ENCODE measurements around the gene GALNT17.

GALNT17 gene

GRCh38 chr7:71184609-71185008 lies 52.7 kb downstream of the GALNT17 start:
- no peak overlapping the region for H3K4me3 ChIP-seq (ENCODE audit: control insufficient read depth, low read depth, low read length)
- TF ChIP-seq, protein P1, sequence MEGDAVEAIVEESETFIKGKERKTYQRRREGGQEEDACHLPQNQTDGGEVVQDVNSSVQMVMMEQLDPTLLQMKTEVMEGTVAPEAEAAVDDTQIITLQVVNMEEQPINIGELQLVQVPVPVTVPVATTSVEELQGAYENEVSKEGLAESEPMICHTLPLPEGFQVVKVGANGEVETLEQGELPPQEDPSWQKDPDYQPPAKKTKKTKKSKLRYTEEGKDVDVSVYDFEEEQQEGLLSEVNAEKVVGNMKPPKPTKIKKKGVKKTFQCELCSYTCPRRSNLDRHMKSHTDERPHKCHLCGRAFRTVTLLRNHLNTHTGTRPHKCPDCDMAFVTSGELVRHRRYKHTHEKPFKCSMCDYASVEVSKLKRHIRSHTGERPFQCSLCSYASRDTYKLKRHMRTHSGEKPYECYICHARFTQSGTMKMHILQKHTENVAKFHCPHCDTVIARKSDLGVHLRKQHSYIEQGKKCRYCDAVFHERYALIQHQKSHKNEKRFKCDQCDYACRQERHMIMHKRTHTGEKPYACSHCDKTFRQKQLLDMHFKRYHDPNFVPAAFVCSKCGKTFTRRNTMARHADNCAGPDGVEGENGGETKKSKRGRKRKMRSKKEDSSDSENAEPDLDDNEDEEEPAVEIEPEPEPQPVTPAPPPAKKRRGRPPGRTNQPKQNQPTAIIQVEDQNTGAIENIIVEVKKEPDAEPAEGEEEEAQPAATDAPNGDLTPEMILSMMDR (IDR thresholded peaks at IDR 0.05; ENCODE audit: control insufficient read depth, insufficient read depth, low read depth, low read length, missing control alignments), result no peak
- no peak for DNase-seq (ENCODE audit: low read depth)

DNA sequence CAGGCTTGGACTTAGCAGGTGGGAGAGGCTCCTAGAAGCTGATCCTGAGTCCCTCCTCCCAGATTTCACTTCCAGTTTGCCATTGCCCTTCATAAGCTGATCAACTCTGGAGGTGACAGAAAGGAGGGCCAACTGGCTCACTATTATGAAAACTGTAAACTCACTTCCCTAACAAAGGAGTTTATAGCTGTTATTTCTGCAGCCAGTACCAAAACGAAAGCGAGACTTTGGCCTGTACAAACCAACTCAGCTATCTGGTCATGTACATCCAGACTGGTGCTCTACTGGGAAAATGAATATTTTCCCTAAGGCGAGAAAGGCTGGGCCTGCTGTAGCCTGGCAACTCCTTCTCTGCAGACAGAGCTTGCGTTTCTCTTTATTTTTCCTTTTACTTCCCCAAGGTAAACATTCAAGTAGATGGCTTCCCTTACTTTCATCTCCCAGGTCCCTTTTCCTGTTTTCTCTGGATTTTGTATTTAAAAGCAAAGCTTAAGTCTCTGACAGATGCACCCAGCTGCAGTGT lies 54.7 kb downstream of the GALNT17 start:
- H3K4me3 ChIP-seq (ENCODE audit: control insufficient read depth, low read depth, low read length), result no peak overlapping the region
- no peak for DNase-seq (ENCODE audit: low read depth)
- TF ChIP-seq, protein P1 (IDR thresholded peaks at IDR 0.05; ENCODE audit: control insufficient read depth, insufficient read depth, low read depth, low read length, missing control alignments), result no peak

GRCh38 chr7:71191771-71192170 lies 59.8 kb downstream of the GALNT17 start:
- no peak for DNase-seq (ENCODE audit: low read depth)
- H3K4me3 ChIP-seq (ENCODE audit: control insufficient read depth, low read depth, low read length), result no peak overlapping the region
- TF ChIP-seq, protein P1 (IDR thresholded peaks at IDR 0.05; ENCODE audit: control insufficient read depth, insufficient read depth, low read depth, low read length, missing control alignments), result no peak

GRCh38 chr7:71193099-71193810 lies 61.3 kb downstream of the GALNT17 start:
- no peak for DNase-seq (ENCODE audit: low read depth)
- no peak overlapping the region for H3K4me3 ChIP-seq (ENCODE audit: control insufficient read depth, low read depth, low read length)
- TF ChIP-seq, protein P1 (IDR thresholded peaks at IDR 0.05; ENCODE audit: control insufficient read depth, insufficient read depth, low read depth, low read length, missing control alignments), result no peak

DNA sequence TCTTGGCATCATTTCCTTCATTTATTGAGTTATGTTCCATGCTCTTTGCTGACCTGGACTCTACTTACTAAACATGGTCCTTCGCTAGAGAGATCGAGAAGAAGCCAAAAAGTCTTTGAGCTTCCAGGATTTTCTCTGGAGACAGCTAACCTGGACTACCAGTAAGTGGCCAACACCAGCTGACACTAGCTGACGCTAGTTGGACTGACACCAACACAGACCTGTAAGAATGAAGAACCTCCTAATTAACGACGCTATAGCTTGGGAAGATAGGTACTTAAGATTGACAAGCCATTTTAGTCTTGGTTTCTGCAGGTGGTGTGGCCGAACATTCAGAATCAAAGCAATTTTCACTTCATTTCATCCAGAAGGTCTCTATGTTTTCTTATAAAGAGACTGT lies 66.4 kb downstream of the GALNT17 start:
- no peak for DNase-seq (ENCODE audit: low read depth)
- TF ChIP-seq, protein P1 (IDR thresholded peaks at IDR 0.05; ENCODE audit: control insufficient read depth, insufficient read depth, low read depth, low read length, missing control alignments), result no peak
- no peak overlapping the region for H3K4me3 ChIP-seq (ENCODE audit: control insufficient read depth, low read depth, low read length)

- TF ChIP-seq, protein P1 (IDR thresholded peaks at IDR 0.05; ENCODE audit: control insufficient read depth, insufficient read depth, low read depth, low read length, missing control alignments), result no peak
These were observed 66.9 kb downstream of the GALNT17 start for GRCh38 chr7:71198887-71199286.

More at GRCh38 chr7:71198887-71199286, 66.9 kb downstream of the GALNT17 start:
- DNase-seq (ENCODE audit: low read depth), result no peak
- no peak overlapping the region for H3K4me3 ChIP-seq (ENCODE audit: control insufficient read depth, low read depth, low read length)
